Measurements from ENCODE around the gene R3HDM1. TPM values are rescaled to one million over a fixed set of nuclear protein-coding genes. Genes with fewer than 3 reads are reported as not detected.
"Not testable (repeated sequence)": the region's sequence is repeated elsewhere in the genome, so short reads cannot be mapped to it uniquely, and the experiment has no call there.

The R3HDM1 gene
- total RNA-seq, 3 donors from 2014 or later: 41.5 to 54.3 (median 51.5) TPM

DNA sequence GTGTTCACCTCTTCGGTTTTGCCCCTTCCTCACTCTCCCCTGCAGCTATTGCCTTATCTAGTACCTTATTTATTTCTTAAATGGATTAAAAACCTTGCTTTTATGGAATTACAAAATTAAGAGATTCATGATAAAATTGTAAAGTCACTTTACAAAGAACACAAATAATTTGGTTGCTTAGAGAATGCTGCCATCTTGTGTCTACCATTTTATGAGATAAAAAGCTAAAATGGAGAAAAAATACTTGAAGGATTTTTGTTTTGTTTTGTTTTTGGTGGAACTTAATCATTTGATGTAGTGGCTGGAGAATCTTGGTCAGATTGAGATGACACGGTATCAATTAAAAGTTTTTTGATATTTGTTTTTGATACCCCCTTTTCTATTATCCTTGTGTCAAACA lies 69.6 kb downstream of the R3HDM1 start:
- Mint-ChIP-seq H3K36me3 (ENCODE audit: insufficient read depth) (peaks cover 11% of the 10 kb centered on the region), H3K9me3 (no peaks in the 10 kb centered on the region), H3K4me1 (ENCODE audit: low read depth) (peaks cover 1% of the 10 kb centered on the region), H3K27me3 (ENCODE audit: low read depth) (no peaks in the 10 kb centered on the region), H3K4me3 (no peak overlapping the region)
- no peak for ATAC-seq
- DNase-seq: no peak

DNA sequence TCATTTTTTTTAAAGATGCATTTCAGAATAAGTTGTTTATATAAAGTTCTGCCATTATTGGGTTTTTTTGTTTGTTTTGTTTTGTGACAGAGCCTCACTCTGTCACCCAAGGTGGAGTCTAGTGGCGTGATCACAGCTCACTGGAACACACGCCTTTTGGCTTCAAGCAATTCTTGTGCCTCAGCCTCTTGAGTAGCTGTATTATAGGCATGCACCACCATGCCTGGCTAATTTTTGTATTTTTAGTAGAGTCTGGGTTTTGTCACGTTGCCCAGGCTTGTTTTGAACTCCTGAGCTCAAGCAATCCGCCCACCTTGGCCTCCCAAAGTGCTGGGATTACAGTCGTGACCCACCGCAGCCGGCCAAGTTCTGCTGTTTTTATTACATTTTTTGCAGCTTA lies 72.3 kb downstream of the R3HDM1 start:
- H3K36me3 Mint-ChIP-seq (ENCODE audit: insufficient read depth): peaks cover 15% of the 10 kb centered on the region
- H3K9me3 Mint-ChIP-seq: no peaks in the 10 kb centered on the region
- no peaks in the 10 kb centered on the region for H3K27me3 Mint-ChIP-seq (ENCODE audit: low read depth)
- DNase-seq (no peak), ATAC-seq (no peak)
- H3K4me1 Mint-ChIP-seq (ENCODE audit: low read depth): peaks cover 1% of the 10 kb centered on the region
- no peak overlapping the region for H3K4me3 Mint-ChIP-seq

DNA sequence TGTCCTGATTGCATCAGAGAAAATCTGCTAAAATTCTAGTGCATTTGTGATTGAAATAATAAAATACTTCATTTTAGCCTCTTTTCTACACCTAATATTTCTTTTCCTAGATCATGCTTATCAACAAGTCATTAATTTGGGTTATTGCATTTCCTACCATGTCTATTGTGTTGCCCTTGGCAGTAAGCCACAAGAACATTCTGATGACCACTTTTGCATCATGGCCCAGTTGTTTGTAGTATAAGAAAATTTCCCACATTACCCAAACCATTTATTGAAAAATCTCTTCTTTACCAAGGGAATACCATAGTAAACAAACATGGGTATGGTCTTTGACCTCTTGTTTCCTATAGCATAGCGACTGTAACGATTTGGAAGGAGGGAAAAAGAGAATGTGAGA lies 76.3 kb downstream of the R3HDM1 start:
- no peak for ATAC-seq
- Mint-ChIP-seq H3K4me1 (ENCODE audit: low read depth) (no peaks in the 10 kb centered on the region), H3K4me3 (no peak overlapping the region), H3K9me3 (no peaks in the 10 kb centered on the region), H3K27me3 (ENCODE audit: low read depth) (no peaks in the 10 kb centered on the region), H3K36me3 (ENCODE audit: insufficient read depth) (peaks cover 22% of the 10 kb centered on the region)
- no peak for DNase-seq

DNA sequence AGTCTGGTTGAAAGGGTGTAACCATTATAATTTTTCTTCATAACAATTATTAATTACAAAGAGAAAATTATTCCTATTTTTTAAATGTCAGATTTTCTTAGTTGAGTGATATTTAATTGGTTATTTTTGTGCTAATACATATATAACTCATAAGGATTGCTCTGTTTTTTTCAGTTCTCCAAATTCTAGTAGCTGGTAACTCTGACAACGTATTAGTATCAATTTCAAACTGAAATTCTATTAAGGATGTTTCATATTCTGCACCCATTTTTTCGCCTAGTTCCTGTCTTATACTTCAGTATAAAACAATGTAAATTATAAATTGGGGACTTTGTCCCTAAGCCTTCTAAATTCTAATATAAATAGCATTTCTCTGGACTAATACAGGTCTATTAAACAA lies 81.0 kb downstream of the R3HDM1 start:
- H3K36me3 Mint-ChIP-seq (ENCODE audit: insufficient read depth): peaks cover 11% of the 10 kb centered on the region
- no peaks in the 10 kb centered on the region for H3K9me3 Mint-ChIP-seq
- DNase-seq (no peak), ATAC-seq (no peak)
- H3K4me3 Mint-ChIP-seq: no peak overlapping the region
- H3K27me3 Mint-ChIP-seq (ENCODE audit: low read depth): no peaks in the 10 kb centered on the region
- H3K4me1 Mint-ChIP-seq (ENCODE audit: low read depth): no peaks in the 10 kb centered on the region

DNA sequence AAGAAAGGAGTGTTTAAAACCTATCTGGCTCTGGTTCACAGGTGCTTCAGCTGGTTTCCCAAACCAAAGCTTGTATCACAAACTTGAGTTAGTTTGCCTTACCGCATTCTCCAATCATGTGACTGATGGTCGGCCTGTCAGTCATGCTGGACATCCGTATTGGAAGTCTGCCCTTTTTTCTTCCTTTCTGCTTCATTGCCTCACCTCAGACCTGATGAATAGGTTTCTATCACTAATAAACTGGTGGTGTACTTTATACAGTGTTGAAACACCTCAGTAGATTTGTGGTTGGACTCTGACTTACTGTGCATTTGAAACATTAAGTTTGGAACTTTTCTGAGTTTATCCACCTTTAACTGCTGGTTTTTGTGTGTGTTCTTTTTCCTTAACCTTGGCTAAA lies 84.1 kb downstream of the R3HDM1 start:
- peaks cover 4% of the 10 kb centered on the region for H3K36me3 Mint-ChIP-seq (ENCODE audit: insufficient read depth)
- H3K4me3 Mint-ChIP-seq: no peak overlapping the region
- H3K27me3 Mint-ChIP-seq (ENCODE audit: low read depth): no peaks in the 10 kb centered on the region
- no peaks in the 10 kb centered on the region for H3K4me1 Mint-ChIP-seq (ENCODE audit: low read depth)
- DNase-seq (no peak), ATAC-seq (no peak)
- no peaks in the 10 kb centered on the region for H3K9me3 Mint-ChIP-seq

DNA sequence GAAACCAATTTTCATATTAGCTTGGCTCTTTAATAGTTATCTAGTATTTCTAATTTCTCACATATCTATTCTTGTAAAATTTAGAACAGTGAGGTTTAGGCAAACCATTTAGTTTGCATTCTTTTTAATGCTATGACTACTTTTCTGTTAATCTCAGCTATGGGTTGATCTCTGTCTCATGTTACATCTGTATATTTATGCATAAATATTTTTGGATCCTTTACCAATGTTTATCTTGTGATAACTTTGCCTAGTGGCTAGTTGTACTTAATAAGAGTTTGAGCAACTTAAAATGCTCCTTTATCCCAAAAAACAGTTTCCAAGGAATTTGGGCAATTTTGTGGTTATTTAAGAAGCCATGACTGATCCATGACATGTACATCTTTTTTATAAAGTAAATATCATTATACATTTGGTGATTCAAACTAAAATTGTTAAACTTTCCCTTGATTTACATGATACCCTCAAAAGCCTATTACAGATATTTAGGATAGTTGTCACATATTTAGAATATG lies 86.3 kb downstream of the R3HDM1 start:
- no peak for DNase-seq
- H3K27me3 Mint-ChIP-seq (ENCODE audit: low read depth): no peaks in the 10 kb centered on the region
- H3K4me3 Mint-ChIP-seq: no peak overlapping the region
- peaks cover 9% of the 10 kb centered on the region for H3K36me3 Mint-ChIP-seq (ENCODE audit: insufficient read depth)
- H3K4me1 Mint-ChIP-seq (ENCODE audit: low read depth): no peaks in the 10 kb centered on the region
- ATAC-seq: no peak
- H3K9me3 Mint-ChIP-seq: no peaks in the 10 kb centered on the region

DNA sequence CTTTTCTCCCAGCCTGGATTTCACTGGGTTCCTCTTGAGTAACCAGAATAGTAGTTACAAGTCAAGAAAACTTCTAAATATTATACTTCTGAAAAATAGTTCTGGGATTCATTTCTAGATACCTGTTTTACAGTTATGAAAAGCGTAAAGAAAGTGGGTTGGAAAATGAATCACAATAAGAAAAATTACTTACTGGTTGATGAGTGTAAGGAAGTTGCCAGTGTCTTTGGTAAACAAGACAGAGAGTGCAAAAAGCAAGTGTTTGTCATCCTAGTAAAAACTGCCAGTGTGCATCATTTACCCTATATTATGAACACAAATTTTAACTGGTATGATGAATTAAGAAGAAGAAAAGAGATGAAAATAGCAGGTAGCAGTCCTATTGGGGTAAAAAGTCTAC lies 88.9 kb downstream of the R3HDM1 start:
- Mint-ChIP-seq H3K4me3 (no peak overlapping the region), H3K4me1 (ENCODE audit: low read depth) (no peaks in the 10 kb centered on the region), H3K9me3 (no peaks in the 10 kb centered on the region), H3K27me3 (ENCODE audit: low read depth) (no peaks in the 10 kb centered on the region), H3K36me3 (ENCODE audit: insufficient read depth) (peaks cover 22% of the 10 kb centered on the region)
- DNase-seq (no peak), ATAC-seq (no peak)

DNA sequence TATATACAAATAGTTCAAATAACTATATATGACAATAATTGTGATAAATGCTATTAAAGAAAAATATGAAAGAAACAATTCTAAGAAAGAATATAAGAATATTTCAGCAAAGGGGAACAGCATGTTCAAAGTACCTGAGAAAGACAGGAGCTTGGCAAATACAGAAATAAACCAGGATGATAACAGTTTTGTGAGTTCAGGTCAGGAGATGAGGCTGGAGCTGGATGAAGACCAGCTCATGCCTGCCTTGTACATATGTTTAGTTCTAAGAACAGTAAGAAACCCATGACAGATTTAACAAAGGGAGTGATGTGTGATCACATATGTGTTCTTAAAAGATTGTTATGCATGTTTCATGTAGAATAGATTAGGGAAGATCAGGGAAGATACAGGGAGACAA lies 98.2 kb downstream of the R3HDM1 start:
- no peaks in the 10 kb centered on the region for H3K9me3 Mint-ChIP-seq
- no peak for DNase-seq
- H3K4me1 Mint-ChIP-seq (ENCODE audit: low read depth): no peaks in the 10 kb centered on the region
- no peaks in the 10 kb centered on the region for H3K27me3 Mint-ChIP-seq (ENCODE audit: low read depth)
- no peak for ATAC-seq
- no peak overlapping the region for H3K4me3 Mint-ChIP-seq
- H3K36me3 Mint-ChIP-seq (ENCODE audit: insufficient read depth): peaks cover 14% of the 10 kb centered on the region

DNA sequence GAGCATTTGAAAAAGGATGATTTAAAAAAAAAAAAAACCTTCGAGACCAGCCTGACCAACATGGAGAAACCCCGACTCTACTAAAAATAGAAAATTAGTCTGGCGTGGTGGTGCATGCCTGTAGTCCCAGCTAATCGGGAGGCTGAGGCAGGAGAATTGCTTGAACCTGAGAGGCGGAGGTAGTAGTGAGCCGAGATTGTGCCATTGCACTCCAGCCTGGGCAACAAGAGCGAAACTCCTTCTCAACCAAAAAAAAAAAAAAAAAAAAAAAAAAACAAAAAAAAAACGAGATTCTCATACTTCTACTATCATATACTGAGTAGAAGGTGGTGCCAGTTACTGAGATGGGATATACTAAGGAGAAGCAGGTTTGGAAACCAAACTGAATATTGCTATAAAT lies 98.8 kb downstream of the R3HDM1 start:
- not testable (repeated sequence) for DNase-seq; H3K9me3 Mint-ChIP-seq; H3K4me1 Mint-ChIP-seq (ENCODE audit: low read depth); ATAC-seq; H3K36me3 Mint-ChIP-seq (ENCODE audit: insufficient read depth); H3K4me3 Mint-ChIP-seq; H3K27me3 Mint-ChIP-seq (ENCODE audit: low read depth)

DNA sequence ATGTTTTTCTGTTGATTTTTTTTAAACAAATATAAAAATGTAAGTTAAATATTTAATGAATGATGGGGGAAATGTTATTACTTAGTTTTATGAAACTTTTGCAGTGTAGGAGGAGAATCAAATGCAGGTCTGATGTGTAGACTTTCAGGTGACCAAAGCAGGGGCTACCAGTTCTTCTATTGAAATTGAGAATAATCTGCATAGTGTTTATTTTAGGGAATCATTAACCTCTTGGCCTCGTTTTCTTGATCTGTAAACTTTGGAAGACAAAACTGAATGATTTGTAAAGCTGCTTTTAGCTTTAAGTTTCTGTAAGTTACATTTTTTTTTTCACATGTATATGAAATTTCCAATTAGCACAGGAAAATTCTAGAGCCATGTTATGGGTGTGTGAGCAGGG lies 99.2 kb downstream of the R3HDM1 start:
- no peak for DNase-seq
- no peaks in the 10 kb centered on the region for H3K4me1 Mint-ChIP-seq (ENCODE audit: low read depth)
- no peak overlapping the region for H3K4me3 Mint-ChIP-seq
- no peak for ATAC-seq
- no peaks in the 10 kb centered on the region for H3K9me3 Mint-ChIP-seq
- H3K27me3 Mint-ChIP-seq (ENCODE audit: low read depth): no peaks in the 10 kb centered on the region
- peaks cover 9% of the 10 kb centered on the region for H3K36me3 Mint-ChIP-seq (ENCODE audit: insufficient read depth)

DNA sequence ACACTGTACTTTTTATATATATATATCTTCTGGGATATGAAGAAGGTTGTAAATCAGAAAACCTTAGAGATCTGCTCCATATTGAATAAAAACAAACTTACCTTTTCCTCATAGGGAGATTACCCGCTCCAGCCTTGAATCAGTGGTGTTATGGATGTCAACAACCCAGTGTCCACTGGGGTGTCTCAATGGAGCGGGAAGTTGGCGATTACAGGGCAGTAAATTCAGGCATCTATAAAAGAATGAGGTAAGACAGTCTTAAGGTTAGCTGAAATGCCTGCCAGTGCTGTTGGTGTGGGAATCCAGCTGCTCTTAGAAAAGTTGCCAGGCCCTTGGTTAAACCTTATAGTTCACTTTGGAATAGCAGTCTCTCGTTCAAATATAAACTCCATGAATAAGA lies 102.3 kb downstream of the R3HDM1 start:
- H3K4me1 Mint-ChIP-seq (ENCODE audit: low read depth): peaks cover 6% of the 10 kb centered on the region
- H3K27me3 Mint-ChIP-seq (ENCODE audit: low read depth): no peaks in the 10 kb centered on the region
- DNase-seq (no peak), ATAC-seq (no peak)
- no peak overlapping the region for H3K4me3 Mint-ChIP-seq
- H3K9me3 Mint-ChIP-seq: no peaks in the 10 kb centered on the region
- peaks cover 31% of the 10 kb centered on the region for H3K36me3 Mint-ChIP-seq (ENCODE audit: insufficient read depth)

DNA sequence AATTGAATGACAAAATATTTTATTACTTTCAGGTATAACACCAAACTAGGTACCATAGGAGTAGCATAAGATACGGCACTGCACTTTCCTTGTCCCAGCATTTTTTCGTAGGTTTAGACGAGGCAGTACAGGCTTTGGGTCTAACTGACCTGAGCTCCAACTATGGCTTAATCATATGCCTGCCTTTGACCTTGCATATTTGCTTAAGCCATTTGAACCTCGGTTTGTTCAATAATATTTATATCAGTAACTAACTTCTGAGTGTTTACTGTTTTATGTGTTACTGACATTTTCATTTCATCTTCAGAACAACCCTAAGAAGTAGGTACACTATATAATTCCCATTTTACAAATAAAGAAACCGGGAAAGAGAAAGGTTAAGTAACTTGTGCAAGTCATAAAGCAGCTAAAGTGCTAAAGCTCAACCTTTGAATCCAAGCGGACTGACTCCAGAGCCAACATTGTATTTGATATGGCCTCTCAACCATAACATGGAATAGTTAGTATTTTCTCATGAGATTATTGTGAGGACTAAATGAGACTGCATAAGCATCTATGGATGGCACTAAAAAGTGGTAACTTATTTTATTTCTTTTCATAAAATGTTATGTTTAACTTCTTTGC lies 104.0 kb downstream of the R3HDM1 start:
- no peak for ATAC-seq
- Mint-ChIP-seq H3K4me3 (no peak overlapping the region), H3K4me1 (ENCODE audit: low read depth) (peaks cover 6% of the 10 kb centered on the region), H3K27me3 (ENCODE audit: low read depth) (no peaks in the 10 kb centered on the region), H3K9me3 (no peaks in the 10 kb centered on the region), H3K36me3 (ENCODE audit: insufficient read depth) (peaks cover 32% of the 10 kb centered on the region)
- DNase-seq: no peak

DNA sequence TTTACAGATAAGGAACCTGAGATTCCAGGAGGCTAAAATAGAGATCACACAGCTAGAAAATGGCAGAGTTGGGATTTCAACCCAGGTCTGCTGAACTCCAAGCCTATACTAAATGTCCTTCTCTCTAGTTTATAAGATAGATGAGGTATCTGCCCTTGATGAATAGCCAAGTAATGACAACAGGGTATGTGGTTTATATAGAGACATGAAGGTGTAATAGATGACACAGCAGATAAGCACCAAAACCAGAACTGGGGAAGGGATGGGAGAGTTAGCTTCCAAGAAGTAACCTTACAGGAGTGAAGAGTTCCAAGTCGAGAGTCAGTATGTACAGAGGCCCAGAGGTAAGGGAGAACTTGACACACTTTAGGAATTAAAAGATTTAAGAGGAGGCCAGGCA lies 105.7 kb downstream of the R3HDM1 start:
- no peaks in the 10 kb centered on the region for H3K9me3 Mint-ChIP-seq

DNA sequence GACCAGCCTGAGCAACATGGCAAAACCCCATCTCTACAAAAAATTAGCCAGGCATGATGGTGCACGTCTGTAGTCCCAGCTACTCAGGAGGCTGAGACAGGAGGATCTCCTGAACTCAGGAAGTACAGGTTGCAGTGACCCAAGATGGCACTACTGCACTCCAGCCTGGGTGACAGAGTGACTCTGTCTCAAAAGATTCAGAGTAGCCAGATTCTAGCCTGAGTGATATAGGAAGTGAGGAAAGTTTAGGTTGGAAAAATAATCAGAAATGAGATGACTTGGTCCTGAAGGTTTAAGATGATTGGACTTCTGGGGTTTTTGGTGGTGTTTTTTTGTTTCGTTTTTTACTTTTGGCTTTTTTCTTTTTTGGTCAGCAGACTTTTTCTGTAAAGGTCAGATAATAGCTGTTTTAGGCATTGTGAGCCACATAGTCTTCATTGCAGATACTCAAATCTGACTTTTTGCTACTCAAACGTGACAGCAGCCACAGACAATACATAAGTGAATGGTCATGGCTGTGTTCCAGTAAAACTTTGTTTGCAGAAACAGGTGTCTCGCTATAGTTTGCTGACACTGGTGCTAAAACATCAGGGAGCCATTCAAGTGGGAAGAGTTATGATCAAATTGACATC lies 106.3 kb downstream of the R3HDM1 start:
- no peak overlapping the region for H3K4me3 Mint-ChIP-seq
- peaks cover 41% of the 10 kb centered on the region for H3K36me3 Mint-ChIP-seq (ENCODE audit: insufficient read depth)
- no peaks in the 10 kb centered on the region for H3K9me3 Mint-ChIP-seq
- no peak for ATAC-seq
- peaks cover 6% of the 10 kb centered on the region for H3K4me1 Mint-ChIP-seq (ENCODE audit: low read depth)
- no peaks in the 10 kb centered on the region for H3K27me3 Mint-ChIP-seq (ENCODE audit: low read depth)
- no peak for DNase-seq

More for the DNA sequence above, 105.7 kb downstream of the R3HDM1 start:
- H3K4me3 Mint-ChIP-seq: no peak overlapping the region
- no peaks in the 10 kb centered on the region for H3K27me3 Mint-ChIP-seq (ENCODE audit: low read depth)
- peaks cover 6% of the 10 kb centered on the region for H3K4me1 Mint-ChIP-seq (ENCODE audit: low read depth)
- H3K36me3 Mint-ChIP-seq (ENCODE audit: insufficient read depth): peaks cover 39% of the 10 kb centered on the region
- ATAC-seq (no peak), DNase-seq (no peak)

DNA sequence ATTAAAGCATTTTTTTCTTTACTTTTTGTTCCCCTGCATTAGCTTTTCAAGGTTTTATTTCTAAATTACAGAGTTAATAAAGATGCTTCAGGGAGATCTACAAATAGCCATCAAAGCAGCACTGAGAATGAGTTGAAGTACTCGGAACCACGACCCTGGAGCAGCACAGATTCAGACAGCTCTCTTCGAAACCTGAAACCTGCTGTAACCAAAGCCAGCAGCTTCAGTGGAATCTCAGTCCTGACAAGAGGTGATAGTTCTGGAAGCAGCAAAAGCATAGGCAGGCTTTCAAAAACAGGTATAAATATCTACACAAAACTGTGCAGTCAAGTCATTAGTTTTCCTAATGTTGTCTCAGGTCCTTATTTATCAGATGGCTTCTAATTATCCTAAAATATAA lies 107.5 kb downstream of the R3HDM1 start:
- peaks cover 6% of the 10 kb centered on the region for H3K4me1 Mint-ChIP-seq (ENCODE audit: low read depth)
- DNase-seq (no peak), ATAC-seq (no peak)
- H3K27me3 Mint-ChIP-seq (ENCODE audit: low read depth): no peaks in the 10 kb centered on the region
- H3K9me3 Mint-ChIP-seq: no peaks in the 10 kb centered on the region
- H3K36me3 Mint-ChIP-seq (ENCODE audit: insufficient read depth): peaks cover 40% of the 10 kb centered on the region
- no peak overlapping the region for H3K4me3 Mint-ChIP-seq

Data from activated T-cell treated with anti-CD3 and anti-CD28 coated beads, Interleukin-2, amount 50 U/mL, for 4 hours (primary cell).